Activated CD8-positive, alpha-beta memory T cell treated with anti-CD3 and anti-CD28 coated beads, Interleukin-2, amount 10 ng/mL, durations not matched to agents 7 days and 5 days (primary cell): ENCODE results near the gene OTUD7B. TPM values are rescaled to one million over a fixed set of nuclear protein-coding genes. Genes with fewer than 3 reads are reported as not detected.

Source experiments
- ATAC-seq: fragments of 150-1000 bp; cut with Tn5 transposase; one replicate; pipeline ENCODE4 v1.10.0; 2021; ENCODE audit warnings: moderate library complexity
- CTCF ChIA-PET: fragments of 350-600 bp; sonication (Branson Sonifier 250); formaldehyde crosslinking; loops from one replicate; lab custom pipeline; 2021; ENCODE audit warnings: antibody characterized with exemption; lab: Charles Lee
- DNase-seq: peaks from one replicate; pipeline ENCODE4 v3.0.0-alpha.2; 2020
- H3K27ac Mint-ChIP-seq: one replicate; pipeline ENCODE4 v1.8.0; 2021; ENCODE audit warnings: mild to moderate bottlenecking, mixed read lengths
- H3K27me3 Mint-ChIP-seq: one replicate; pipeline ENCODE4 v1.8.0; 2021; ENCODE audit warnings: mixed read lengths
- H3K36me3 Mint-ChIP-seq: one replicate; pipeline ENCODE4 v1.8.0; 2021; ENCODE audit warnings: mild to moderate bottlenecking, mixed read lengths
- H3K4me1 Mint-ChIP-seq: one replicate; pipeline ENCODE4 v1.8.0; 2021; ENCODE audit warnings: mixed read lengths
- H3K4me3 Mint-ChIP-seq: one replicate; pipeline ENCODE4 v1.8.0; 2021; ENCODE audit warnings: mild to moderate bottlenecking, moderate library complexity, mixed read lengths
- H3K9me3 Mint-ChIP-seq: one replicate; pipeline ENCODE4 v1.8.0; 2022; ENCODE audit warnings: low read depth, mixed read lengths
- total RNA-seq, 2 experiments: library from RNA; stranded (reverse); gene quantifications; one replicate each; pipeline ENCODE4 v1.2.3, GENCODE V29; 2021

Gene OTUD7B
- total RNA-seq, 2 experiments from 2014 or later: 16.4 to 19.7 TPM

GRCh38 chr1:149888247-149888998 is 122.1 kb downstream of the OTUD7B start:
- DNase-seq (peak; percentile 94), ATAC-seq (peak; percentile 17)
- no peak overlapping the region for H3K27ac Mint-ChIP-seq
- CTCF ChIA-PET: interaction anchor here (0.6 to 2.9 kb wide), 20 partner anchors 10 to 367 kb away, joined by 3 to 11 read pairs (median 4); partner anchors contain the start of genes PLEKHO1, SF3B4 and VPS45
- H3K9me3 Mint-ChIP-seq: no peaks in the 10 kb centered on the region
- no peak overlapping the region for H3K4me3 Mint-ChIP-seq
- H3K36me3 Mint-ChIP-seq: peaks cover 1% of the 10 kb centered on the region
- H3K27me3 Mint-ChIP-seq: peaks cover 2% of the 10 kb centered on the region
- peaks cover 10% of the 10 kb centered on the region for H3K4me1 Mint-ChIP-seq

Other genes starting within 250 kb of the OTUD7B start
- gene FCGR1A, start 228.0 kb downstream of the OTUD7B start, total RNA-seq: under 1 TPM in 1 of 2 experiments, not detected in 1; 0.70 TPM
- gene BOLA1, start 111.2 kb downstream of the OTUD7B start, total RNA-seq: 10 to 100 TPM; 24.4 to 28.6 TPM
- 10 to 100 TPM; 15.8 to 17.1 TPM for gene SV2A, start 92.9 kb downstream of the OTUD7B start, total RNA-seq
- 100 to 1,000 TPM in 1 of 2 experiments, 10 to 100 TPM in 1; 79.4 to 109 TPM for gene SF3B4, start 82.9 kb downstream of the OTUD7B start, total RNA-seq
- gene MTMR11, start 73.8 kb downstream of the OTUD7B start, total RNA-seq: 1 to 10 TPM; 2.0 to 2.9 TPM
- gene VPS45, start 57.0 kb upstream of the OTUD7B start, total RNA-seq: 10 to 100 TPM; 34.7 to 35.9 TPM
- gene PLEKHO1, start 139.2 kb upstream of the OTUD7B start, total RNA-seq: 100 to 1,000 TPM in 1 of 2 experiments, 10 to 100 TPM in 1; 98.2 to 128 TPM
- gene ANP32E, start 225.4 kb upstream of the OTUD7B start, total RNA-seq: 100 to 1,000 TPM; 130 to 173 TPM
- gene CA14, start 247.0 kb upstream of the OTUD7B start, total RNA-seq: not detected